RWPE2 (cell line): ENCODE data around the gene FAM120B.

Experiments used
- ATAC-seq: fragments of 200-7000 bp; cut with Tn5 transposase; 3 replicates; pipeline ENCODE4 v1.9.1; 2021; ENCODE audit warnings: low read depth
- DNase-seq: peaks from one replicate; pipeline ENCODE4 v3.0.0-alpha.2; 2020; ENCODE audit warnings: low spot score
- H3K27ac ChIP-seq: fragments of 450-650 bp; 2 replicates; pipeline ENCODE4 v1.5.1; 2017; ENCODE audit warnings: mild to moderate bottlenecking; ENCODE audit not compliant: poor library complexity, severe bottlenecking
- H3K27me3 ChIP-seq: fragments of 250-450 bp; sonication (Bioruptor Pico); 2 replicates; pipeline ENCODE4 v1.5.1; 2021; ENCODE audit warnings: mild to moderate bottlenecking, moderate library complexity; ENCODE audit not compliant: insufficient read depth, poor library complexity, severe bottlenecking
- H3K36me3 ChIP-seq: fragments of 250-450 bp; sonication (Bioruptor Pico); 2 replicates; pipeline ENCODE4 v1.5.1; 2020; ENCODE audit warnings: low read depth, mild to moderate bottlenecking, moderate library complexity
- H3K4me1 ChIP-seq: fragments of 250-450 bp; sonication (Bioruptor Pico); 2 replicates; pipeline ENCODE4 v1.5.1; 2021; ENCODE audit warnings: mild to moderate bottlenecking, moderate library complexity; ENCODE audit not compliant: insufficient read depth, poor library complexity, severe bottlenecking
- H3K4me3 ChIP-seq: fragments of 250-450 bp; sonication (Bioruptor Pico); 2 replicates; pipeline ENCODE4 v1.5.1; 2021; ENCODE audit warnings: mild to moderate bottlenecking, moderate library complexity; ENCODE audit not compliant: severe bottlenecking
- H3K9me3 ChIP-seq: fragments of 250-450 bp; sonication (Bioruptor Pico); 2 replicates; pipeline ENCODE4 v1.5.1; 2021; ENCODE audit warnings: mild to moderate bottlenecking, moderate library complexity; ENCODE audit not compliant: severe bottlenecking
- TF ChIP-seq, protein P1 (sequence below): fragments of 450-650 bp; IDR thresholded peaks from one replicate; pipeline ENCODE4 v1.5.1; 2017; ENCODE audit warnings: mild to moderate bottlenecking, moderate library complexity; ENCODE audit not compliant: poor library complexity, severe bottlenecking

FAM120B gene

DNA sequence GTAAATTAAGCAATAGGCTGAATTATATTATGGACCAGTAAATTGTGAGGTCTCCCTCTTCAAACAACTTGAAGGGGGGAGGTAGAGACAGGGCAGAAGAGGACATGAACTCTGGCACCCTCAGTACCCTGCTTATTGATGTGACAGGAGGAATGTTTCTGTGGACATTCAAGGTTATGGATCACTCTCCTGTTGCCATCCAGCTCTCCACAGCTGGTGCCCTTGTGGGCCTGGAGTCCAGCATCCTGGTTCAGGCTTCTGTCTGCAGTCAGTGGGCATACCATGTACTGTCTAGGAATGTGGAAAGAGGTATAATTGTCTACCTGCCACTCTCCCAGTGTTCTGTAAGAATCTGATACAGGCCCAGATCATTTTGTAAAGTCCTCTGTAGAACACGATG is 55.6 kb downstream of the FAM120B start:
- Histone ChIP-seq H3K4me1 (no peaks in the 10 kb centered on the region), H3K27ac (no peak overlapping the region), H3K27me3 (no peaks in the 10 kb centered on the region), H3K36me3 (peaks cover 23% of the 10 kb centered on the region), H3K9me3 (no peaks in the 10 kb centered on the region), H3K4me3 (no peak overlapping the region)
- ATAC-seq (no peak), DNase-seq (no peak)
- TF ChIP-seq, protein P1, sequence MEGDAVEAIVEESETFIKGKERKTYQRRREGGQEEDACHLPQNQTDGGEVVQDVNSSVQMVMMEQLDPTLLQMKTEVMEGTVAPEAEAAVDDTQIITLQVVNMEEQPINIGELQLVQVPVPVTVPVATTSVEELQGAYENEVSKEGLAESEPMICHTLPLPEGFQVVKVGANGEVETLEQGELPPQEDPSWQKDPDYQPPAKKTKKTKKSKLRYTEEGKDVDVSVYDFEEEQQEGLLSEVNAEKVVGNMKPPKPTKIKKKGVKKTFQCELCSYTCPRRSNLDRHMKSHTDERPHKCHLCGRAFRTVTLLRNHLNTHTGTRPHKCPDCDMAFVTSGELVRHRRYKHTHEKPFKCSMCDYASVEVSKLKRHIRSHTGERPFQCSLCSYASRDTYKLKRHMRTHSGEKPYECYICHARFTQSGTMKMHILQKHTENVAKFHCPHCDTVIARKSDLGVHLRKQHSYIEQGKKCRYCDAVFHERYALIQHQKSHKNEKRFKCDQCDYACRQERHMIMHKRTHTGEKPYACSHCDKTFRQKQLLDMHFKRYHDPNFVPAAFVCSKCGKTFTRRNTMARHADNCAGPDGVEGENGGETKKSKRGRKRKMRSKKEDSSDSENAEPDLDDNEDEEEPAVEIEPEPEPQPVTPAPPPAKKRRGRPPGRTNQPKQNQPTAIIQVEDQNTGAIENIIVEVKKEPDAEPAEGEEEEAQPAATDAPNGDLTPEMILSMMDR: no peak

DNA sequence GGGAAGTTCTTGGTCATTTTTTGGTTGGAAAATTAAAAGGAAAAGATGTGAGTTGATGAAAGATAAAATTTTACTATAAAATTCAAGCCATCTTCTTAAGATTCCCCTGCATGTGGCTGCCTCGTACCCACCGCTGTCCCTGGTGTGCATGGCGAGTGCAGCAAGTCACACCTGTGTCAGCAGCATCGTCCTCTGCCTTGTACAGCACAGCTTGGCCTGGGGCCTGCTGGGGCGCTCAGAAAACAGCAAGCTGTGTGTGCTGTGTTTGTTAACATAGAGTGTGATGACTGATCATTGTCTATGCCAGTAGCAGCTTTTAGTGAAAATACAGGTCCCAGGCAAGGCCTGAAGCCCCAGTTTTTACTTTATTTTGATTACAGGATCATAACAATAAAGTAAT is 56.7 kb downstream of the FAM120B start:
- DNase-seq (no peak), ATAC-seq (no peak)
- H3K9me3 ChIP-seq: no peaks in the 10 kb centered on the region
- H3K27ac ChIP-seq: no peak overlapping the region
- no peaks in the 10 kb centered on the region for H3K4me1 ChIP-seq
- H3K36me3 ChIP-seq: peaks cover 28% of the 10 kb centered on the region
- TF ChIP-seq, protein P1: no peak
- no peaks in the 10 kb centered on the region for H3K27me3 ChIP-seq
- no peak overlapping the region for H3K4me3 ChIP-seq

DNA sequence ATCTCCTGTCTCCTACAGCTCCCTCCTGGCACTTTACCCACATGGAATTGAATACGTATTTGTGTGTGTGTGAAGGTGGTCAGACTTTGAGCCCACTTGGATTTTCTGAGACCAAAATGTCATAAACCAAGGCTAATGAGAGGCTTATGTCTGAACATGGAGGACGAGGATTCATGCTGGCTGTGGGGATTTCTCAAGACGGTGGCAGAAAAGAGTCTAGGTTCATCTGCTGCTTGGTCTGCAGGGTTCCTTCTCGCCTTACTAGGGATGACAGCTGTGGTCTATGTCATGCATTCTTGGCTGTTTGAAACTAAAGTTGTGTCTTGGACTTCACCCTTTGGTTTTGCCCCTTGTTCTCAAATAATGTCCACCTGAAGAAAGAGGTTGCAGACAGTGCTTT is 58.6 kb downstream of the FAM120B start:
- H3K36me3 ChIP-seq: peaks cover 15% of the 10 kb centered on the region
- H3K9me3 ChIP-seq: no peaks in the 10 kb centered on the region
- H3K4me3 ChIP-seq: no peak overlapping the region
- DNase-seq (no peak), ATAC-seq (no peak)
- no peak overlapping the region for H3K27ac ChIP-seq
- TF ChIP-seq, protein P1: no peak
- no peaks in the 10 kb centered on the region for H3K27me3 ChIP-seq
- H3K4me1 ChIP-seq: no peaks in the 10 kb centered on the region

- Histone ChIP-seq H3K4me3 (no peak overlapping the region), H3K27me3 (no peaks in the 10 kb centered on the region), H3K9me3 (no peaks in the 10 kb centered on the region), H3K36me3 (peaks cover 13% of the 10 kb centered on the region), H3K4me1 (no peaks in the 10 kb centered on the region), H3K27ac (no peak overlapping the region)
- no peak for ATAC-seq
- DNase-seq: no peak
- TF ChIP-seq, protein P1: no peak
These were observed 59.0 kb downstream of the FAM120B start for GRCh38 chr6:170365593-170365992.

GRCh38 chr6:170366248-170366960 is 59.8 kb downstream of the FAM120B start:
- H3K27me3 ChIP-seq: no peaks in the 10 kb centered on the region
- H3K36me3 ChIP-seq: peaks cover 14% of the 10 kb centered on the region
- no peaks in the 10 kb centered on the region for H3K4me1 ChIP-seq
- ATAC-seq (no peak), DNase-seq (no peak)
- H3K27ac ChIP-seq: no peak overlapping the region
- H3K9me3 ChIP-seq: no peaks in the 10 kb centered on the region
- H3K4me3 ChIP-seq: no peak overlapping the region
- TF ChIP-seq, protein P1: no peak
